H1 (cell line): ENCODE results near the gene VAV2. TPM values are rescaled to one million over a fixed set of nuclear protein-coding genes. Genes with fewer than 3 reads are reported as not detected.

Experiments
- BCL11A ChIP-seq, 2 experiments: IDR thresholded peaks; one replicate each; pipeline ENCODE4 v1.6.1; 2011; ENCODE audit warnings: low read depth in 2 of 2, low read length in 2 of 2, mild to moderate bottlenecking in 2 of 2
- CEBPB ChIP-seq: IDR thresholded peaks from 2 replicates; pipeline ENCODE4 v1.6.1; 2012; ENCODE audit warnings: low read depth, low read length
- NANOG ChIP-seq: IDR thresholded peaks from 2 replicates; pipeline ENCODE4 v1.6.1; 2011; ENCODE audit warnings: low read length, low read depth, mild to moderate bottlenecking, inconsistent platforms; ENCODE audit not compliant: insufficient read depth, poor library complexity, severe bottlenecking
- RNF2 ChIP-seq: fragments of 200-900, 300-1000 bp; sonication (generic); IDR thresholded peaks from 2 replicates; pipeline ENCODE4 v1.7.1; 2016; ENCODE audit warnings: borderline replicate concordance, low read depth, mild to moderate bottlenecking, antibody characterized with exemption, low read length; ENCODE audit not compliant: poor library complexity, severe bottlenecking; ENCODE audit errors: missing control alignments
- polyA plus RNA-seq, 7 experiments: library from polyadenylated mRNA; depleted of rRNA in 3 of 7; stranded (reverse) in 5 of 7; unstranded in 2 of 7; fragments of >200 nt in 5 of 7; fragments of 200-250 nt in 2 of 7; gene quantifications; 1 replicate in 5 of 7; 2 replicates in 1 of 7; 4 replicates in 1 of 7; pipeline versions ENCODE4 v1.2.1 to v1.2.3, GENCODE V29; 2011 to 2013; ENCODE audit warnings: missing spikeins in 2 of 7, mixed read lengths in 2 of 7
- total RNA-seq: library from RNA; stranded (reverse); fragmentation: NEBNext Ultra II Directional; extraction: Animal tissue kit (Norgen Biotek cat#: 25700); gene quantifications from 2 replicates; pipeline ENCODE4 v1.2.1, GENCODE V29; 2021

The VAV2 gene
- total and polyA plus RNA-seq, 2 of the 8 experiments (the other 6 are each of a cell fraction or from before 2014, with no cell fraction given) = 13.6 to 37.6 TPM

GRCh38 chr9:133713960-133714495 is 278.1 kb downstream of the VAV2 start (continued):
- no peak for TF ChIP-seq RNF2
- TF ChIP-seq NANOG = no peak
- no peak for TF ChIP-seq BCL11A (IDR thresholded peaks at IDR 0.05; ENCODE audit: low read depth in 2 of 2, low read length in 2 of 2)
- no peak for TF ChIP-seq CEBPB
- TF ChIP-seq, all 59 proteins: peak for 0
